Measurements from ENCODE around the gene SIRPB2.
"Not testable (repeated sequence)": the region's sequence is repeated elsewhere in the genome, so short reads cannot be mapped to it uniquely, and the experiment has no call there.

Gene SIRPB2

GRCh38 chr20:1503564-1504227 lies 12.5 kb upstream of the SIRPB2 start:
- H3K4me3 ChIP-seq (ENCODE audit: control insufficient read depth, low read depth, low read length): no peak overlapping the region
- DNase-seq (ENCODE audit: low read depth): peak; percentile 84
- TF ChIP-seq, protein P1, sequence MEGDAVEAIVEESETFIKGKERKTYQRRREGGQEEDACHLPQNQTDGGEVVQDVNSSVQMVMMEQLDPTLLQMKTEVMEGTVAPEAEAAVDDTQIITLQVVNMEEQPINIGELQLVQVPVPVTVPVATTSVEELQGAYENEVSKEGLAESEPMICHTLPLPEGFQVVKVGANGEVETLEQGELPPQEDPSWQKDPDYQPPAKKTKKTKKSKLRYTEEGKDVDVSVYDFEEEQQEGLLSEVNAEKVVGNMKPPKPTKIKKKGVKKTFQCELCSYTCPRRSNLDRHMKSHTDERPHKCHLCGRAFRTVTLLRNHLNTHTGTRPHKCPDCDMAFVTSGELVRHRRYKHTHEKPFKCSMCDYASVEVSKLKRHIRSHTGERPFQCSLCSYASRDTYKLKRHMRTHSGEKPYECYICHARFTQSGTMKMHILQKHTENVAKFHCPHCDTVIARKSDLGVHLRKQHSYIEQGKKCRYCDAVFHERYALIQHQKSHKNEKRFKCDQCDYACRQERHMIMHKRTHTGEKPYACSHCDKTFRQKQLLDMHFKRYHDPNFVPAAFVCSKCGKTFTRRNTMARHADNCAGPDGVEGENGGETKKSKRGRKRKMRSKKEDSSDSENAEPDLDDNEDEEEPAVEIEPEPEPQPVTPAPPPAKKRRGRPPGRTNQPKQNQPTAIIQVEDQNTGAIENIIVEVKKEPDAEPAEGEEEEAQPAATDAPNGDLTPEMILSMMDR (IDR thresholded peaks at IDR 0.05; ENCODE audit: control insufficient read depth, insufficient read depth, low read depth, low read length, missing control alignments): peak; percentile 100

DNA sequence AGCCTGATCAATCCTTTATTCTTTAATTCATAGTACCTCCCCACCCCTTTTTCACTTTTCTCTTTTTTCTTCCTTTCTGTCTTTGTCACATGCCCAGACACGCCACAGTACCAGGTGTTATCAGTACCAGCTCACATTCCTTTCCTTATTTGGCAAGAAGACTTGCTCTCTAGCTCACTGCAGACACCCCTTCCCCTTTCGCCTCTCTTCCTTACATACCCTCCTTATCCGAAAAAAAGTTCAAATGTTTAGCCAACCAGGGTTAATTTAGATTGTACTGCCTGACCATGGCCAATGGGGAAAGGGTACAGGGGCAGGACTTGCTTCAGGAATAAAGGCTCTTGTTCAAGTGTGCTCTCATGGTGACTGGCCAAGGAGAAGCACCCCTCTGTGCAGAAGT lies 9.3 kb upstream of the SIRPB2 start:
- TF ChIP-seq, protein P1 (IDR thresholded peaks at IDR 0.05; ENCODE audit: control insufficient read depth, insufficient read depth, low read depth, low read length, missing control alignments): no peak
- H3K4me3 ChIP-seq (ENCODE audit: control insufficient read depth, low read depth, low read length): no peak overlapping the region
- DNase-seq (ENCODE audit: low read depth): no peak

DNA sequence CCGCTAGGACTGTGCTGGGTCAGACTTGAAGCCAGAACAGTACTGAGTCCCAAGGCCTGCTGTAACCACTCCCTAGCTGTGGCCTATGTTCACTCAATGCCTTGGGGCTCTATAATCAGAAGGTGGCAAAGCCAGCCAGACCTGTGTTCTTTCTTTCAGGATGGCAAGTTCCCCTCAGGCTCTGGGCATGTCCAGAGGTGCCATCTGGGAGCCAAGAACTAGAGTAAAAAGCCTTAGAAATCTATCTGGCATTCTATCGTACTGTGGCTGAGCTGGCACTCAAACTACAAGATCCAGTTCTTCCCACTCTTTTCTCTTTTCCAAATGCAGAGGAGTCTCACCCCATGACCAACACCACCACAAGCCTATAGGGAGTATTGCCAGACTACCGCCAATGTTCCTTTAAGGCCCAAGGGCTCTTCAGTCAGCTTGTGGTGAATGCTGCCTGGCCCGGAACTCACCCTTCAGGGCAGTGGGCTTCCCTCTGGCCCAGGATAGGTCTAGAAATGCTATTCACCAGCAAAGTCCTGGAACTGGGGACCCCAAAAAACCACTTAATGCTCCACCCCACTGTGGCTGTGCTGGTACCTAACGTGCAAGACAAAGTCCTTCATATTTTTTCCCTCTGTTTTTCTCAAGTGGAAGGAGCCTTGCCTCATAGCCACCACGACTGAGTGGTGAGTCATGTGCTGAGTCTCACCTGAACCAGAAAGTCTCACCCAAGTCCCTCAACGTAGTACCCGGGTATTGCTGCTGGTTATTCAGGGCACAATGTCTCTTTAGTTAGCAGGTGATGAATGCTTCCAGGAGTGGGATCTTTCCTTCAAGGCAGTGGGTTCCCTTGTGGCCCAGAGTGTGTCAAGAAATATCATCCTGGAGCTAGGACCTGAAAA lies 8.6 kb upstream of the SIRPB2 start:
- TF ChIP-seq, protein P1 (IDR thresholded peaks at IDR 0.05; ENCODE audit: control insufficient read depth, insufficient read depth, low read depth, low read length, missing control alignments): no peak
- H3K4me3 ChIP-seq (ENCODE audit: control insufficient read depth, low read depth, low read length): no peak overlapping the region
- DNase-seq (ENCODE audit: low read depth): no peak

DNA sequence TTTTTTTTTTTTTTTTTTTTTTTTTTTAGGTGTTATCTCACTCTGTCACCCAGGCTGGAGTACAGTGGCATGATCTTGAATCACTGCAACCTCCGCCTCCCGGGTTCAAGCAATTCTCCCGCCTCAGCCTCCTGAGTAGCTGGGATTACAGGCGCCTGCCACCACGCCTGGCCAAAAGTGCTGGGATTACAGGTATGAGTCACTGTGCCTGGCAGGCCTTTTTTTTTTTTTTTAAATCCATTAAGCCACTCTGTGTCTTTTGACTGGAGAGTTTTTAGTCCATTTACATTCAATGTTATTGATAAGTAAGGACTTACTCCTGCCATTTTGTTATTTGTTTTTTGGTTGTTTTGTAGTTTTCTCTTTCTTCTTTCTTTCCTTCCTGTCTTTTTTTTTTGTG lies 6.2 kb upstream of the SIRPB2 start:
- not testable (repeated sequence) for DNase-seq (ENCODE audit: low read depth); H3K4me3 ChIP-seq (ENCODE audit: control insufficient read depth, low read depth, low read length)

- no peak overlapping the region for H3K4me3 ChIP-seq (ENCODE audit: control insufficient read depth, low read depth, low read length)
- TF ChIP-seq, protein P1 (IDR thresholded peaks at IDR 0.05; ENCODE audit: control insufficient read depth, insufficient read depth, low read depth, low read length, missing control alignments): no peak
- no peak for DNase-seq (ENCODE audit: low read depth)
These were observed 5.7 kb upstream of the SIRPB2 start for GRCh38 chr20:1496930-1497329.

- TF ChIP-seq, protein P1 (IDR thresholded peaks at IDR 0.05; ENCODE audit: control insufficient read depth, insufficient read depth, low read depth, low read length, missing control alignments): no peak
- no peak for DNase-seq (ENCODE audit: low read depth)
- no peak overlapping the region for H3K4me3 ChIP-seq (ENCODE audit: control insufficient read depth, low read depth, low read length)
These were observed 3.2 kb upstream of the SIRPB2 start for GRCh38 chr20:1494436-1494835.

DNA sequence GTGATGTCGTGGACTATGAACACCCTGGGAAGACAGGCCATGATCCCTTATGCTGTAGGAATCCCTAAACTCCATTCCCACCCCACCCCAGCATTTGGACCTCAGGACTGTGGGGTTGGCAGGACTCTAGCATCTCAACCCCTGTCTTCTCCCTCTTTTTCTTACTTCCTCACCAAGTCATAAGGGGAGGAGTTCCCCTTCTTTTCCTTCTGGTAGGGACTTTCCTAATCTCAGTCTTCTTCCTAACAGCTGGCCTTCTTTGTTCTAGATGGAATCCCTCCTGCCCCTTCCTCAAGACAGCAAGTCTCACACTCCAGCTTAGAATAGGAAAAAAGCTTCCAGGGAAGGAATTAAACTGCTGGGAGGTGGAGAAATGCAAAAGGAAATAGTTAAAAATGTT lies 2.3 kb upstream of the SIRPB2 start:
- H3K4me3 ChIP-seq (ENCODE audit: control insufficient read depth, low read depth, low read length): no peak overlapping the region
- no peak for DNase-seq (ENCODE audit: low read depth)
- TF ChIP-seq, protein P1 (IDR thresholded peaks at IDR 0.05; ENCODE audit: control insufficient read depth, insufficient read depth, low read depth, low read length, missing control alignments): no peak
